GM13976 (cell line): ENCODE data around the gene BOLA3.

Experiments
- DNase-seq: peaks from one replicate; pipeline ENCODE4 v3.0.0; 2012; ENCODE audit warnings: low spot score
- in situ Hi-C: fragments of 300-500 bp; cut with MboI; formaldehyde crosslinking; loops from one replicate; pipeline ENCODE4 v1.12.0; 2022; ENCODE audit warnings: low sequenced_read_pairs, mixed read lengths, inconsistent platforms; ENCODE audit not compliant: unreplicated experiment
- TF ChIP-seq, protein P1 (sequence below): IDR thresholded peaks from 2 replicates; pipeline ENCODE4 v1.5.1; 2012; ENCODE audit warnings: borderline replicate concordance, mild to moderate bottlenecking; ENCODE audit not compliant: insufficient read depth; ENCODE audit errors: extremely low read depth, missing control alignments, control extremely low read depth

BOLA3 gene

GRCh38 chr2:74119339-74119738 lies 28.4 kb downstream of the BOLA3 start:
- no peak for DNase-seq
- in situ Hi-C loops: no loop called here
- TF ChIP-seq, protein P1, sequence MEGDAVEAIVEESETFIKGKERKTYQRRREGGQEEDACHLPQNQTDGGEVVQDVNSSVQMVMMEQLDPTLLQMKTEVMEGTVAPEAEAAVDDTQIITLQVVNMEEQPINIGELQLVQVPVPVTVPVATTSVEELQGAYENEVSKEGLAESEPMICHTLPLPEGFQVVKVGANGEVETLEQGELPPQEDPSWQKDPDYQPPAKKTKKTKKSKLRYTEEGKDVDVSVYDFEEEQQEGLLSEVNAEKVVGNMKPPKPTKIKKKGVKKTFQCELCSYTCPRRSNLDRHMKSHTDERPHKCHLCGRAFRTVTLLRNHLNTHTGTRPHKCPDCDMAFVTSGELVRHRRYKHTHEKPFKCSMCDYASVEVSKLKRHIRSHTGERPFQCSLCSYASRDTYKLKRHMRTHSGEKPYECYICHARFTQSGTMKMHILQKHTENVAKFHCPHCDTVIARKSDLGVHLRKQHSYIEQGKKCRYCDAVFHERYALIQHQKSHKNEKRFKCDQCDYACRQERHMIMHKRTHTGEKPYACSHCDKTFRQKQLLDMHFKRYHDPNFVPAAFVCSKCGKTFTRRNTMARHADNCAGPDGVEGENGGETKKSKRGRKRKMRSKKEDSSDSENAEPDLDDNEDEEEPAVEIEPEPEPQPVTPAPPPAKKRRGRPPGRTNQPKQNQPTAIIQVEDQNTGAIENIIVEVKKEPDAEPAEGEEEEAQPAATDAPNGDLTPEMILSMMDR: no peak

DNA sequence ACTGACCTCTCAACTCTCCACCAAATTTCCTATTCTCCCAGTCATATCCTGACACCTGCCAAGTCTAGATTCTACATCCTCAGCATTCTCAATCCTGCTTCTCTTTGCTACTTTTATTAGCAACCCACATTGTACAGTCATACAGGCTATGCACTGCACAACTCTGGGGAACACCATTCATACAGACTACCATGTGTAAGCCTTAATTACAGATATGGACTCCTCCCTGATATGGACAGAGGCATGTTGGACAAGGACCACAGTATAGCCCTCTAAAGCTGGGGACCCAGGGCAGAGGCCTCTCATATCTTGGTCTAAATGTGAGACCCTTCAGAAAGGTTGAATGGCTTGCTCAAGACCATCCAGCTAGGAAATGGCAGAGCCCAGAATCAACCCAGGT lies 36.3 kb downstream of the BOLA3 start:
- in situ Hi-C loops: no loop called here
- TF ChIP-seq, protein P1: no peak
- no peak for DNase-seq

DNA sequence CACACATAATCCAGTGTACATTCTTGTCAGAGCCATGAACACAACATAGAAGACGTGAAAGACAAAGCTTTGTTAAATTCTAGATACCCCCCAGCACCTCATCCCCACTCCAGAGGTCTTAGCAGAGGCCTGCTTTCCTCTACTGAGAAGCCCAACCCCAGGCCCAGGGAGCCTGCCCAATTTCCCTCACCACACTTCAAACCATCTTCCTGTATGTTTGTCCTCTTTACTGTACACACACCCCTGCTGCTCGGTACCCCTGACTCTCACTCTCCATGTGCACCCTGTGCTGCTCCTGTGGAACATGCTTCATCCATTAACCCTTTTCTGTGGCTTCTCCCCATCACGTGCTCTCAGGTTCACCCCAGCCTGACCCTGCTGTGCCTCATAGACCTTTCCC lies 37.2 kb downstream of the BOLA3 start:
- TF ChIP-seq, protein P1: no peak
- no peak for DNase-seq
- in situ Hi-C loops: no loop called here

- in situ Hi-C loops: no loop called here
- no peak for DNase-seq
- TF ChIP-seq, protein P1: no peak
Measured at GRCh38 chr2:74109551-74109950, 38.2 kb downstream of the BOLA3 start.

DNA sequence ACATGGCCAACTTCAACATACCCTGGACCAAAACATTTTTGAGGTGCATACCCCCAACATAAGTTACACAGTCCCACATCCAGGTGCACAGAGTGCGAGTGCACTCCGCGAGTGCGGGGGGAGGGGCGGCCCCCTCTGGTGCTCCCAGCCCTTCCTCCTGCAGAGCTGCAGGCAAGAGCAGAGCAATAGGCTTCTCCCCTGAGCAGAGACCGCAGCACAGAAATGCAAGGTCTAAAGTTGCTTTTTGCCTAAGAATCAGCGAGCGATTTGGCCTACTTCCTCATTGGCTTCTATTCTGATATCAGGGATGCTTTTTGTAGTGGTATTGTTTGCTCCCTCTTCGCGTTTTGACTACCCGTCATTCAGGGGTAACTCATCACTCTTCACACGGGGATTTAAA lies 40.6 kb downstream of the BOLA3 start:
- DNase-seq: no peak
- in situ Hi-C loops: no loop called here
- TF ChIP-seq, protein P1: no peak

GRCh38 chr2:74105413-74105812 lies 42.3 kb downstream of the BOLA3 start:
- TF ChIP-seq, protein P1: no peak
- no peak for DNase-seq
- in situ Hi-C loops: no loop called here

DNA sequence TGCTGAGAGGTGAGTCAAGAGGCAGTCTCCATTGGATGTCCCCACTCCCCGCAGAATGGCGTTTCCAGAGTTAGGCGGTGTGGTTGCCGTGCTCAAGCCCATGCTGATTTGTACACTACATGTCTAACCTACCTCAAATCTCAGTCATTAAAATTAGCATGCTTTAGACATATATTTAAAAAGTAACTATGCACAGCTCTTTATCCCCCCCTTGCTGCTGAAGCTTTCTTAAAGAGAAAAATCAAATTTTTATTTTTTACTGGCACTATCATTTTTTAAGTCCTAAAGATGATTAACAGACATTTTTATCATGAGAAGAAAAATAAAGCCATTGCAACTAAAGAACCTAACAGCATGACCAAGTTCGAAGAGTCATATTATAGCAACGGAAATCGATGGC lies 42.9 kb downstream of the BOLA3 start:
- no peak for DNase-seq
- TF ChIP-seq, protein P1: no peak
- in situ Hi-C loops: no loop called here
